SK-N-MC (cell line): ENCODE data around the gene NACC2.

Experiments
- EZH2 ChIP-seq: fragments of 200-600 bp; sonication (generic); IDR thresholded peaks from one replicate; pipeline ENCODE4 v1.6.1; 2017; ENCODE audit warnings: antibody characterized with exemption
- POLR2AphosphoS5 ChIP-seq: IDR thresholded peaks from 2 replicates; pipeline ENCODE4 v1.6.1; 2012; ENCODE audit warnings: mild to moderate bottlenecking, low read depth, low read length, borderline replicate concordance

DNA sequence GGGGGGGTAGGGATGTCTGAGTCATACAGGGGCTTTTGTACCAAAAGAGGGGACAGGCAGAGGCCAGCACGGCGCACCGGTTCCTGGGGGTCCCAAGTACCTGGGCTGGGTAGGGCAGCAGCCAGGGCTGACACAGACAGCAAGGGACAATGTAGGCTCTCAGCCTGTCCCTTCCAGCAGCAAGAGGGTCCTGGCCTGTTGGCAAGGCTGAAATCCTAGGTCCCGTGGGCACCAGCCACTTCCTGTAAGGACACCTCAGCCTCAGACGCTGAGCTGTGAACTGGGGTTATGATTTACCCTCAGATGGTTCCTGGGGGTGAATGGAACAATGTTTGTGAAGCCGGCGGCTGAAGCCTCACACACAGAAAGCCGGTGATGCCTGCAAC lies 41.3 kb downstream of the NACC2 start:
- no peak for TF ChIP-seq POLR2AphosphoS5
- TF ChIP-seq EZH2: no peak
